Measurements from ENCODE around the gene DPCD. TPM values are rescaled to one million over a fixed set of nuclear protein-coding genes. Genes with fewer than 3 reads are reported as not detected.

Gene DPCD
- polyA plus RNA-seq, 1 of the 3 experiments (the other 2 are of a cell fraction): 106 TPM

DNA sequence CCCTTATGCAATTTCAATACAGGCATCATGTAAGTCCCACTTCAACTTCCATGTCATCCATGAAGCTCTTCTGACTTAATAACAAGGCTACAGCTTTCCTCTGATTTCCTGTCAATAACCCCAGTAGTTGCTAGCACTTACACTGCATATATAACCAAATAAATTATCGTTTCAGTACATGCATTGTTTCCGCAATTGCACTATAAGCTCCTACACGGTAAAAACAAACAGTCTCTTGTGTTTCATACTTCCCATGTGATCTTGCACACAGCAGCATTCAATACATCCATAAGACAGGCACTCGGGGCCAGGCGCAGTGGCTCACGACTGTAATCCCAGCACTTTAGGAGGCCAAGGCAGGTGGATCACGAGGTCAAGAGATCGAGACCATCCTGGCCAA is 65.4 kb downstream of the DPCD start:
- Histone ChIP-seq H3K4me3 (ENCODE audit: low read depth in 2 of 2, low read length in 1 of 2) (no peak overlapping the region), H3K27me3 (ENCODE audit: insufficient read depth) (no peaks in the 10 kb centered on the region), H3K9me3 (no peaks in the 10 kb centered on the region), H3K36me3 (replicated peaks in 1 of 2; ENCODE audit: control insufficient read depth in 1 of 2, insufficient read depth in 2 of 2, low read length in 1 of 2) (peaks cover 6 to 37% of the 10 kb centered on the region in 2 experiments), H4K20me1 (ENCODE audit: insufficient read depth) (no peaks in the 10 kb centered on the region), H3K9me2 (no peaks in the 10 kb centered on the region), H2AFZ (ENCODE audit: low read depth) (no peak overlapping the region), H3K79me2 (ENCODE audit: insufficient read depth) (no peaks in the 10 kb centered on the region), H3K9ac (no peak overlapping the region), H3K4me1 (ENCODE audit: control insufficient read depth in 1 of 2, insufficient read depth in 2 of 2, low read depth in 1 of 2, low read length in 1 of 2) (no peaks in the 10 kb centered on the region), H3K27ac (ENCODE audit: low read depth in 2 of 2, low read length in 1 of 2) (no peak overlapping the region), H3F3A (replicated peaks; ENCODE audit: insufficient read depth) (no peaks in the 10 kb centered on the region), H3K4me2 (no peak overlapping the region)
- ChIA-PET POLR2A (no interaction called here), CTCF (interaction anchor here (1.1 kb wide), 1 partner anchor 8 kb away, joined by 3 read pairs; no protein-coding TSS in a partner anchor)
- WGBS (ENCODE audit: low lambda C conversion rate): 97% methylated on average over 8 of the region's 8 CpGs
- TF ChIP-seq SMC3 (IDR thresholded peaks at IDR 0.05; ENCODE audit: low read depth, low read length) (no peak), MAX (IDR thresholded peaks at IDR 0.05; ENCODE audit: low read depth) (no peak), FOXM1 (IDR thresholded peaks at IDR 0.05; ENCODE audit: low read depth) (no peak), TCF12 (IDR thresholded peaks at IDR 0.05) (no peak), GATA2 (CRISPR knock-in tag; IDR thresholded peaks at IDR 0.05) (no peak)
- no peak for DNase-seq

GRCh38 chr10:101655570-101655969 is 67.4 kb downstream of the DPCD start:
- H3K4me3 ChIP-seq (ENCODE audit: low read depth in 2 of 2, low read length in 1 of 2): no peak overlapping the region
- no peak overlapping the region for H2AFZ ChIP-seq (ENCODE audit: low read depth)
- no peaks in the 10 kb centered on the region for H4K20me1 ChIP-seq (ENCODE audit: insufficient read depth)
- POLR2A ChIA-PET: interaction anchor here (0.6 kb wide), 1 partner anchor 861 kb away, joined by 3 read pairs; no protein-coding TSS in a partner anchor
- H3K36me3 ChIP-seq (replicated peaks in 1 of 2; ENCODE audit: control insufficient read depth in 1 of 2, insufficient read depth in 2 of 2, low read length in 1 of 2): peaks cover 9 to 45% of the 10 kb centered on the region in 2 experiments
- no peak overlapping the region for H3K4me2 ChIP-seq
- CTCF ChIA-PET: interaction anchor here (0.6 to 2.1 kb wide), 5 partner anchors 44 to 126 kb away, joined by 3 to 6 read pairs (median 4); no protein-coding TSS in a partner anchor
- H3K27ac ChIP-seq (ENCODE audit: low read depth in 2 of 2, low read length in 1 of 2): no peak overlapping the region
- WGBS (ENCODE audit: low lambda C conversion rate): 86% methylated on average over 6 of the region's 6 CpGs
- H3K9ac ChIP-seq: no peak overlapping the region
- no peaks in the 10 kb centered on the region for H3K27me3 ChIP-seq (ENCODE audit: insufficient read depth)
- no peaks in the 10 kb centered on the region for H3K9me2 ChIP-seq
- no peaks in the 10 kb centered on the region for H3F3A ChIP-seq (replicated peaks; ENCODE audit: insufficient read depth)
- H3K79me2 ChIP-seq (ENCODE audit: insufficient read depth): no peaks in the 10 kb centered on the region
- DNase-seq: no peak
- no peaks in the 10 kb centered on the region for H3K4me1 ChIP-seq (ENCODE audit: control insufficient read depth in 1 of 2, insufficient read depth in 2 of 2, low read depth in 1 of 2, low read length in 1 of 2)
- no peaks in the 10 kb centered on the region for H3K9me3 ChIP-seq
- TF ChIP-seq GABPA (IDR thresholded peaks at IDR 0.05; ENCODE audit: low read depth): no peak
- TF ChIP-seq YY1 (IDR thresholded peaks at IDR 0.05; ENCODE audit: low read depth): no peak
- TF ChIP-seq EZH2phosphoT487 (IDR thresholded peaks at IDR 0.05; ENCODE audit: borderline replicate concordance, low read depth): no peak
- TF ChIP-seq RFX5 (IDR thresholded peaks at IDR 0.05; ENCODE audit: low read length): no peak
- no peak for TF ChIP-seq RCOR1 (IDR thresholded peaks at IDR 0.05; ENCODE audit: low read length)
- TF ChIP-seq REST (IDR thresholded peaks at IDR 0.05; ENCODE audit: low read depth, low read length): no peak
- no peak for TF ChIP-seq GATA2 (CRISPR knock-in tag; IDR thresholded peaks at IDR 0.05)
- TF ChIP-seq, protein P1, sequence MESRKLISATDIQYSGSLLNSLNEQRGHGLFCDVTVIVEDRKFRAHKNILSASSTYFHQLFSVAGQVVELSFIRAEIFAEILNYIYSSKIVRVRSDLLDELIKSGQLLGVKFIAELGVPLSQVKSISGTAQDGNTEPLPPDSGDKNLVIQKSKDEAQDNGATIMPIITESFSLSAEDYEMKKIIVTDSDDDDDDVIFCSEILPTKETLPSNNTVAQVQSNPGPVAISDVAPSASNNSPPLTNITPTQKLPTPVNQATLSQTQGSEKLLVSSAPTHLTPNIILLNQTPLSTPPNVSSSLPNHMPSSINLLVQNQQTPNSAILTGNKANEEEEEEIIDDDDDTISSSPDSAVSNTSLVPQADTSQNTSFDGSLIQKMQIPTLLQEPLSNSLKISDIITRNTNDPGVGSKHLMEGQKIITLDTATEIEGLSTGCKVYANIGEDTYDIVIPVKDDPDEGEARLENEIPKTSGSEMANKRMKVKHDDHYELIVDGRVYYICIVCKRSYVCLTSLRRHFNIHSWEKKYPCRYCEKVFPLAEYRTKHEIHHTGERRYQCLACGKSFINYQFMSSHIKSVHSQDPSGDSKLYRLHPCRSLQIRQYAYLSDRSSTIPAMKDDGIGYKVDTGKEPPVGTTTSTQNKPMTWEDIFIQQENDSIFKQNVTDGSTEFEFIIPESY (IDR thresholded peaks at IDR 0.05; ENCODE audit: borderline replicate concordance, low read depth): no peak
- no peak for TF ChIP-seq POLR2AphosphoS5 (IDR thresholded peaks at IDR 0.05; ENCODE audit: low read depth, low read length)
- TF ChIP-seq MAX (IDR thresholded peaks at IDR 0.05; ENCODE audit: low read depth): no peak
- TF ChIP-seq FOXJ3 (CRISPR knock-in tag; IDR thresholded peaks at IDR 0.05): no peak
- TF ChIP-seq, protein P2, sequence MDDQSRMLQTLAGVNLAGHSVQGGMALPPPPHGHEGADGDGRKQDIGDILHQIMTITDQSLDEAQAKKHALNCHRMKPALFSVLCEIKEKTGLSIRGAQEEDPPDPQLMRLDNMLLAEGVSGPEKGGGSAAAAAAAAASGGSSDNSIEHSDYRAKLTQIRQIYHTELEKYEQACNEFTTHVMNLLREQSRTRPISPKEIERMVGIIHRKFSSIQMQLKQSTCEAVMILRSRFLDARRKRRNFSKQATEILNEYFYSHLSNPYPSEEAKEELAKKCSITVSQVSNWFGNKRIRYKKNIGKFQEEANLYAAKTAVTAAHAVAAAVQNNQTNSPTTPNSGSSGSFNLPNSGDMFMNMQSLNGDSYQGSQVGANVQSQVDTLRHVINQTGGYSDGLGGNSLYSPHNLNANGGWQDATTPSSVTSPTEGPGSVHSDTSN (IDR thresholded peaks at IDR 0.05): no peak
- no peak for TF ChIP-seq FOXM1 (IDR thresholded peaks at IDR 0.05; ENCODE audit: low read depth)
- TF ChIP-seq NFIC (IDR thresholded peaks at IDR 0.05; ENCODE audit: borderline replicate concordance): no peak
- TF ChIP-seq, protein P3, sequence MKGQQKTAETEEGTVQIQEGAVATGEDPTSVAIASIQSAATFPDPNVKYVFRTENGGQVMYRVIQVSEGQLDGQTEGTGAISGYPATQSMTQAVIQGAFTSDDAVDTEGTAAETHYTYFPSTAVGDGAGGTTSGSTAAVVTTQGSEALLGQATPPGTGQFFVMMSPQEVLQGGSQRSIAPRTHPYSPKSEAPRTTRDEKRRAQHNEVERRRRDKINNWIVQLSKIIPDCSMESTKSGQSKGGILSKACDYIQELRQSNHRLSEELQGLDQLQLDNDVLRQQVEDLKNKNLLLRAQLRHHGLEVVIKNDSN (IDR thresholded peaks at IDR 0.05; ENCODE audit: borderline replicate concordance, low read depth): no peak
- no peak for TF ChIP-seq USF2 (IDR thresholded peaks at IDR 0.05; ENCODE audit: borderline replicate concordance, low read depth, low read length)
- TF ChIP-seq SIN3A (IDR thresholded peaks at IDR 0.05; ENCODE audit: borderline replicate concordance, low read depth, low read length): no peak

All from SK-N-SH (cell line).